A673 (cell line): ENCODE measurements around the gene LIMS1.
"Not testable (repeated sequence)": the region's sequence is repeated elsewhere in the genome, so short reads cannot be mapped to it uniquely, and the experiment has no call there.

ENCODE experiments used
- CTCF ChIP-seq: fragments of 300-800, 200-600 bp; sonication (generic); conservative IDR thresholded peaks from 2 replicates; pipeline ENCODE4 v1.5.1; 2017; ENCODE audit warnings: low read depth, mild to moderate bottlenecking, antibody characterized with exemption, low read length, moderate library complexity, mixed read lengths
- EZH2 ChIP-seq: fragments of 200-600 bp; sonication (generic); IDR thresholded peaks from 2 replicates; pipeline ENCODE4 v1.6.1; 2017; ENCODE audit warnings: borderline replicate concordance, low read depth, mild to moderate bottlenecking, mixed read lengths, antibody characterized with exemption, low read length; ENCODE audit not compliant: poor library complexity, severe bottlenecking

- not testable (repeated sequence) for TF ChIP-seq EZH2, CTCF
Measured at GRCh38 chr2:108734656-108735055, 200.4 kb downstream of the LIMS1 start.
